ENCODE results near the gene ALG8.

DNA sequence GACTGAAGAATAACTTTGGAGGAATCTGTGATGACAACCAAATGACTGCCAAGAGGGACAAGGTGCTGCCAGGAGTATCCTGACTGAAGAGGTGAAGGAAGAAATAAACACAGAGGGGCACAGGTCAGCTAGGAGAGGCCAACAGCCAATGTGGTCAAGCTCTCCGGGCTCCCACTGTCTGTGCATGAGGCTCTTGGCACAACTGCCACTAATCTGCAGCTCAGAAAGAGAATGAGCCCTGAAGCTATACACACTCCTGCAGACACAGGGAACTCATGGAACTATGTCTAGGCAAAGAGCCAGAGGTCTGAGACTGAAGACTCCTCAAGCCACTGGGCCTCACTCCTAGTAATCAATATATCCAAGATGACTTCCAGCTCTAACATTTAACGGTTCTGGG, 68.8 kb downstream of the ALG8 start:
- TF ChIP-seq, protein P1, sequence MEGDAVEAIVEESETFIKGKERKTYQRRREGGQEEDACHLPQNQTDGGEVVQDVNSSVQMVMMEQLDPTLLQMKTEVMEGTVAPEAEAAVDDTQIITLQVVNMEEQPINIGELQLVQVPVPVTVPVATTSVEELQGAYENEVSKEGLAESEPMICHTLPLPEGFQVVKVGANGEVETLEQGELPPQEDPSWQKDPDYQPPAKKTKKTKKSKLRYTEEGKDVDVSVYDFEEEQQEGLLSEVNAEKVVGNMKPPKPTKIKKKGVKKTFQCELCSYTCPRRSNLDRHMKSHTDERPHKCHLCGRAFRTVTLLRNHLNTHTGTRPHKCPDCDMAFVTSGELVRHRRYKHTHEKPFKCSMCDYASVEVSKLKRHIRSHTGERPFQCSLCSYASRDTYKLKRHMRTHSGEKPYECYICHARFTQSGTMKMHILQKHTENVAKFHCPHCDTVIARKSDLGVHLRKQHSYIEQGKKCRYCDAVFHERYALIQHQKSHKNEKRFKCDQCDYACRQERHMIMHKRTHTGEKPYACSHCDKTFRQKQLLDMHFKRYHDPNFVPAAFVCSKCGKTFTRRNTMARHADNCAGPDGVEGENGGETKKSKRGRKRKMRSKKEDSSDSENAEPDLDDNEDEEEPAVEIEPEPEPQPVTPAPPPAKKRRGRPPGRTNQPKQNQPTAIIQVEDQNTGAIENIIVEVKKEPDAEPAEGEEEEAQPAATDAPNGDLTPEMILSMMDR (optimal IDR thresholded peaks at IDR 0.05 in 1 of 3, IDR thresholded peaks at IDR 0.05 in 1 of 3, conservative IDR thresholded peaks at IDR 0.05 in 1 of 3; ENCODE audit: extremely low read depth in 1 of 3, insufficient read depth in 2 of 3, low read length in 3 of 3) = no peak
- TF ChIP-seq EZH2 (IDR thresholded peaks at IDR 0.05; ENCODE audit: low read length) = no peak

All from keratinocyte (primary cell).